ENCODE measurements around the gene SCAP. TPM values are rescaled to one million over a fixed set of nuclear protein-coding genes. Genes with fewer than 3 reads are reported as not detected.

SCAP gene
- total and polyA plus RNA-seq, 2 of the 13 experiments (the other 11 are each of a cell fraction or from before 2014, with no cell fraction given): 40.4 to 53.3 TPM

DNA sequence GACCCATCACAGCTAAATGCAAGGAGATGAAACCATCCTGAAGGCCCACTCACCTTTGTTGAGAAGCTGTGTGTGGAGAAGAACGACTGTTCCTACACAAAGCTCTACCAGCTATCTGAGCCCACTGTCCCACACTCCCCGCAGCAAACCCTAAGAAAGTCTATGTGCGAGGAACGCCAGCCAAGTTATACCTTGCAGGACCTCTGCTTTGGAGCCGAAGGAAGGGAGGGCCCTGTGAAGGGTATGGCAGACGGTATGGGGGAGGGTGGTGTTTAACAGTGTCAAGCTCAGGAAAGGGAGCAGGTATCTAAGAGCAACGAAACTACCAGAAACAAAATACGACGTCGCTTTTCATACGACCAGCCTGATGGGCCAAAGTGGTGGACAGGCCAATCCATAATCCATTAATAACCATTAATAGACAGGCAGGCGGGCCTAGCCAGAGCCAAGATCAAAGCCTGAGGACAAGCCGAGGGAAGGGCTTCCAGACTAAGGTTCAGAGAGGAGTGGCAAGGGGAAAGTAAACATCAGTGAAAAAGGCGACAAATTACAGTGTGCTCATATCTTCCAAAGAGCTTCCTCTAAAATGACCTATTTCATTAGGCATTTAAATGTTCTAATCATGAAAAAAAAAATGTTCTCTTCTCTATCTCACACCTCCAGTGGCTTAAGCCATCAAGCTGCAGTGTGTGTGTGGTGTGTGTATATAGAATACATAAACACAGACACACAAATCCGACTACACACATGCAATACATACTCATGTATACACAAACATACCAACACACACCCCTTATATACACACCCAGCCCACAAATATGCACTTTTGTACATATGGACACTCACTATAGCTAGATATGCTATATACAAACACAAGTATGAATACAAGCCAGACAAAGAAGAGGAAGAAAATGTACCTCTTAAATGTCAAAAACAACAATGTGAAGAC, 51.0 kb downstream of the SCAP start (continued):
- TF ChIP-seq, protein P1, sequence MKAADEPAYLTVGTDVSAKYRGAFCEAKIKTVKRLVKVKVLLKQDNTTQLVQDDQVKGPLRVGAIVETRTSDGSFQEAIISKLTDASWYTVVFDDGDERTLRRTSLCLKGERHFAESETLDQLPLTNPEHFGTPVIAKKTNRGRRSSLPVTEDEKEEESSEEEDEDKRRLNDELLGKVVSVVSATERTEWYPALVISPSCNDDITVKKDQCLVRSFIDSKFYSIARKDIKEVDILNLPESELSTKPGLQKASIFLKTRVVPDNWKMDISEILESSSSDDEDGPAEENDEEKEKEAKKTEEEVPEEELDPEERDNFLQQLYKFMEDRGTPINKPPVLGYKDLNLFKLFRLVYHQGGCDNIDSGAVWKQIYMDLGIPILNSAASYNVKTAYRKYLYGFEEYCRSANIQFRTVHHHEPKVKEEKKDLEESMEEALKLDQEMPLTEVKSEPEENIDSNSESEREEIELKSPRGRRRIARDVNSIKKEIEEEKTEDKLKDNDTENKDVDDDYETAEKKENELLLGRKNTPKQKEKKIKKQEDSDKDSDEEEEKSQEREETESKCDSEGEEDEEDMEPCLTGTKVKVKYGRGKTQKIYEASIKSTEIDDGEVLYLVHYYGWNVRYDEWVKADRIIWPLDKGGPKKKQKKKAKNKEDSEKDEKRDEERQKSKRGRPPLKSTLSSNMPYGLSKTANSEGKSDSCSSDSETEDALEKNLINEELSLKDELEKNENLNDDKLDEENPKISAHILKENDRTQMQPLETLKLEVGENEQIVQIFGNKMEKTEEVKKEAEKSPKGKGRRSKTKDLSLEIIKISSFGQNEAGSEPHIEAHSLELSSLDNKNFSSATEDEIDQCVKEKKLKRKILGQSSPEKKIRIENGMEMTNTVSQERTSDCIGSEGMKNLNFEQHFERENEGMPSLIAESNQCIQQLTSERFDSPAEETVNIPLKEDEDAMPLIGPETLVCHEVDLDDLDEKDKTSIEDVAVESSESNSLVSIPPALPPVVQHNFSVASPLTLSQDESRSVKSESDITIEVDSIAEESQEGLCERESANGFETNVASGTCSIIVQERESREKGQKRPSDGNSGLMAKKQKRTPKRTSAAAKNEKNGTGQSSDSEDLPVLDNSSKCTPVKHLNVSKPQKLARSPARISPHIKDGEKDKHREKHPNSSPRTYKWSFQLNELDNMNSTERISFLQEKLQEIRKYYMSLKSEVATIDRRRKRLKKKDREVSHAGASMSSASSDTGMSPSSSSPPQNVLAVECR (CRISPR knock-in tag; IDR thresholded peaks at IDR 0.05; ENCODE audit: borderline replicate concordance): 0 out of 2 replicates have a peak, but pooled peaks have one; percentile 57
- TF ChIP-seq FOXO1 (CRISPR knock-in tag; IDR thresholded peaks at IDR 0.05): peak; percentile 44; the same call in 1 of the 2 replicates
- TF ChIP-seq, protein P2, sequence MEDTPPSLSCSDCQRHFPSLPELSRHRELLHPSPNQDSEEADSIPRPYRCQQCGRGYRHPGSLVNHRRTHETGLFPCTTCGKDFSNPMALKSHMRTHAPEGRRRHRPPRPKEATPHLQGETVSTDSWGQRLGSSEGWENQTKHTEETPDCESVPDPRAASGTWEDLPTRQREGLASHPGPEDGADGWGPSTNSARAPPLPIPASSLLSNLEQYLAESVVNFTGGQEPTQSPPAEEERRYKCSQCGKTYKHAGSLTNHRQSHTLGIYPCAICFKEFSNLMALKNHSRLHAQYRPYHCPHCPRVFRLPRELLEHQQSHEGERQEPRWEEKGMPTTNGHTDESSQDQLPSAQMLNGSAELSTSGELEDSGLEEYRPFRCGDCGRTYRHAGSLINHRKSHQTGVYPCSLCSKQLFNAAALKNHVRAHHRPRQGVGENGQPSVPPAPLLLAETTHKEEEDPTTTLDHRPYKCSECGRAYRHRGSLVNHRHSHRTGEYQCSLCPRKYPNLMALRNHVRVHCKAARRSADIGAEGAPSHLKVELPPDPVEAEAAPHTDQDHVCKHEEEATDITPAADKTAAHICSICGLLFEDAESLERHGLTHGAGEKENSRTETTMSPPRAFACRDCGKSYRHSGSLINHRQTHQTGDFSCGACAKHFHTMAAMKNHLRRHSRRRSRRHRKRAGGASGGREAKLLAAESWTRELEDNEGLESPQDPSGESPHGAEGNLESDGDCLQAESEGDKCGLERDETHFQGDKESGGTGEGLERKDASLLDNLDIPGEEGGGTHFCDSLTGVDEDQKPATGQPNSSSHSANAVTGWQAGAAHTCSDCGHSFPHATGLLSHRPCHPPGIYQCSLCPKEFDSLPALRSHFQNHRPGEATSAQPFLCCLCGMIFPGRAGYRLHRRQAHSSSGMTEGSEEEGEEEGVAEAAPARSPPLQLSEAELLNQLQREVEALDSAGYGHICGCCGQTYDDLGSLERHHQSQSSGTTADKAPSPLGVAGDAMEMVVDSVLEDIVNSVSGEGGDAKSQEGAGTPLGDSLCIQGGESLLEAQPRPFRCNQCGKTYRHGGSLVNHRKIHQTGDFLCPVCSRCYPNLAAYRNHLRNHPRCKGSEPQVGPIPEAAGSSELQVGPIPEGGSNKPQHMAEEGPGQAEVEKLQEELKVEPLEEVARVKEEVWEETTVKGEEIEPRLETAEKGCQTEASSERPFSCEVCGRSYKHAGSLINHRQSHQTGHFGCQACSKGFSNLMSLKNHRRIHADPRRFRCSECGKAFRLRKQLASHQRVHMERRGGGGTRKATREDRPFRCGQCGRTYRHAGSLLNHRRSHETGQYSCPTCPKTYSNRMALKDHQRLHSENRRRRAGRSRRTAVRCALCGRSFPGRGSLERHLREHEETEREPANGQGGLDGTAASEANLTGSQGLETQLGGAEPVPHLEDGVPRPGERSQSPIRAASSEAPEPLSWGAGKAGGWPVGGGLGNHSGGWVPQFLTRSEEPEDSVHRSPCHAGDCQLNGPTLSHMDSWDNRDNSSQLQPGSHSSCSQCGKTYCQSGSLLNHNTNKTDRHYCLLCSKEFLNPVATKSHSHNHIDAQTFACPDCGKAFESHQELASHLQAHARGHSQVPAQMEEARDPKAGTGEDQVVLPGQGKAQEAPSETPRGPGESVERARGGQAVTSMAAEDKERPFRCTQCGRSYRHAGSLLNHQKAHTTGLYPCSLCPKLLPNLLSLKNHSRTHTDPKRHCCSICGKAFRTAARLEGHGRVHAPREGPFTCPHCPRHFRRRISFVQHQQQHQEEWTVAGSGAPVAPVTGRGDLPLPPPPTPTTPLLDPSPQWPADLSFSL (CRISPR knock-in tag; IDR thresholded peaks at IDR 0.05): peak; percentile 92
- TF ChIP-seq, protein P3, sequence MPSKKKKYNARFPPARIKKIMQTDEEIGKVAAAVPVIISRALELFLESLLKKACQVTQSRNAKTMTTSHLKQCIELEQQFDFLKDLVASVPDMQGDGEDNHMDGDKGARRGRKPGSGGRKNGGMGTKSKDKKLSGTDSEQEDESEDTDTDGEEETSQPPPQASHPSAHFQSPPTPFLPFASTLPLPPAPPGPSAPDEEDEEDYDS (CRISPR knock-in tag; IDR thresholded peaks at IDR 0.05): peak; percentile 34; the same call in 1 of the 2 replicates
- TF ChIP-seq HOXA3 (CRISPR knock-in tag; IDR thresholded peaks at IDR 0.05): peak; percentile 49; the same call in 1 of the 2 replicates
- TF ChIP-seq RARA (CRISPR knock-in tag; IDR thresholded peaks at IDR 0.05): peak; percentile 37
- peak; percentile 88 for TF ChIP-seq ONECUT2 (CRISPR knock-in tag; IDR thresholded peaks at IDR 0.05)
- peak; percentile 80 for TF ChIP-seq FOXA3 (CRISPR knock-in tag; IDR thresholded peaks at IDR 0.05)
- TF ChIP-seq SP2 (CRISPR knock-in tag; IDR thresholded peaks at IDR 0.05): no peak
- peak; percentile 89 for TF ChIP-seq TCF7 (IDR thresholded peaks at IDR 0.05; ENCODE audit: low read depth)
- TF ChIP-seq EP300 (IDR thresholded peaks at IDR 0.05; ENCODE audit: low read depth in 2 of 2, low read length in 2 of 2): peak in 1 of 2 experiments; percentile 45; a peak in 1 of 4 replicates
- TF ChIP-seq EP300 (CRISPR knock-in tag; IDR thresholded peaks at IDR 0.05; ENCODE audit: borderline replicate concordance): no peak
- TF ChIP-seq, protein P4, sequence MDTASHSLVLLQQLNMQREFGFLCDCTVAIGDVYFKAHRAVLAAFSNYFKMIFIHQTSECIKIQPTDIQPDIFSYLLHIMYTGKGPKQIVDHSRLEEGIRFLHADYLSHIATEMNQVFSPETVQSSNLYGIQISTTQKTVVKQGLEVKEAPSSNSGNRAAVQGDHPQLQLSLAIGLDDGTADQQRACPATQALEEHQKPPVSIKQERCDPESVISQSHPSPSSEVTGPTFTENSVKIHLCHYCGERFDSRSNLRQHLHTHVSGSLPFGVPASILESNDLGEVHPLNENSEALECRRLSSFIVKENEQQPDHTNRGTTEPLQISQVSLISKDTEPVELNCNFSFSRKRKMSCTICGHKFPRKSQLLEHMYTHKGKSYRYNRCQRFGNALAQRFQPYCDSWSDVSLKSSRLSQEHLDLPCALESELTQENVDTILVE (CRISPR knock-in tag; IDR thresholded peaks at IDR 0.05): 0 out of 2 replicates have a peak, but pooled peaks have one; percentile 10
- TF ChIP-seq FOXJ3 (CRISPR knock-in tag; IDR thresholded peaks at IDR 0.05; ENCODE audit: borderline replicate concordance): peak; percentile 56; the same call in 1 of the 2 replicates
- TF ChIP-seq SATB2 (CRISPR knock-in tag; IDR thresholded peaks at IDR 0.05): peak; percentile 73; the same call in 1 of the 2 replicates
- no peak for TF ChIP-seq KDM4B (CRISPR knock-in tag; IDR thresholded peaks at IDR 0.05)

Data from HepG2 (cell line).